Effector memory CD8-positive, alpha-beta T cell (primary cell): Measurements from ENCODE around the gene KIF5B.
"Not testable (repeated sequence)": the region's sequence is repeated elsewhere in the genome, so short reads cannot be mapped to it uniquely, and the experiment has no call there.

Source experiments
- ATAC-seq: fragments of 150-1000 bp; cut with Tn5 transposase; replicated peaks from 2 replicates; pipeline ENCODE4 v1.10.0; 2021; ENCODE audit warnings: mild to moderate bottlenecking, moderate library complexity
- DNase-seq, 3 experiments: peaks; one replicate each; pipeline ENCODE4 v3.0.0; 2021
- H3K27ac Mint-ChIP-seq, 2 donors: one replicate each; pipeline ENCODE4 v1.8.0; 2022; ENCODE audit warnings: mild to moderate bottlenecking in 2 of 2, mixed read lengths in 2 of 2, moderate library complexity in 2 of 2
- H3K27me3 Mint-ChIP-seq, 2 donors: one replicate each; pipeline ENCODE4 v1.8.0; 2022; ENCODE audit warnings: mixed read lengths in 2 of 2
- H3K36me3 Mint-ChIP-seq: one replicate; pipeline ENCODE4 v1.8.0; 2022; ENCODE audit warnings: mild to moderate bottlenecking, moderate library complexity, mixed read lengths; ENCODE audit not compliant: insufficient read depth
- H3K4me1 Mint-ChIP-seq, 2 donors: one replicate each; pipeline ENCODE4 v1.8.0; 2022; ENCODE audit warnings: low read depth in 2 of 2, mixed read lengths in 2 of 2
- H3K4me3 Mint-ChIP-seq, 2 donors: one replicate each; pipeline ENCODE4 v1.8.0; 2022; ENCODE audit warnings: mild to moderate bottlenecking in 2 of 2, mixed read lengths in 2 of 2, moderate library complexity in 2 of 2
- H3K9me3 Mint-ChIP-seq, 2 donors: one replicate each; pipeline ENCODE4 v1.8.0; 2022; ENCODE audit warnings: mixed read lengths in 2 of 2

Gene KIF5B

GRCh38 chr10:31982111-31982510 is 74.1 kb downstream of the KIF5B start:
- ATAC-seq: no peak
- DNase-seq: no peak
- peaks cover 0 to 14% of the 10 kb centered on the region in 2 donors for H3K27me3 Mint-ChIP-seq
- no peaks in the 10 kb centered on the region for H3K9me3 Mint-ChIP-seq
- H3K27ac Mint-ChIP-seq: no peak overlapping the region
- H3K4me1 Mint-ChIP-seq: peaks cover 9 to 10% of the 10 kb centered on the region in 2 donors
- no peak overlapping the region for H3K4me3 Mint-ChIP-seq
- no peaks in the 10 kb centered on the region for H3K36me3 Mint-ChIP-seq

- DNase-seq (no peak), ATAC-seq (no peak)
- H3K4me1 Mint-ChIP-seq: peaks cover 13 to 14% of the 10 kb centered on the region in 2 donors
- no peaks in the 10 kb centered on the region for H3K9me3 Mint-ChIP-seq
- no peak overlapping the region for H3K27ac Mint-ChIP-seq
- H3K36me3 Mint-ChIP-seq: no peaks in the 10 kb centered on the region
- no peak overlapping the region for H3K4me3 Mint-ChIP-seq
- H3K27me3 Mint-ChIP-seq: peaks cover 0 to 14% of the 10 kb centered on the region in 2 donors
These were observed 75.8 kb downstream of the KIF5B start for GRCh38 chr10:31980471-31980870.

- ATAC-seq, H3K4me3 Mint-ChIP-seq: not testable (repeated sequence)
- H3K4me1 Mint-ChIP-seq: peaks cover 13 to 14% of the 10 kb centered on the region in 2 donors
These were observed 77.2 kb downstream of the KIF5B start for GRCh38 chr10:31979071-31979470.

GRCh38 chr10:31978156-31978483 is 78.1 kb downstream of the KIF5B start:
- H3K36me3 Mint-ChIP-seq: peaks cover 2% of the 10 kb centered on the region
- H3K27me3 Mint-ChIP-seq: peaks cover 0 to 14% of the 10 kb centered on the region in 2 donors
- peaks cover 13 to 14% of the 10 kb centered on the region in 2 donors for H3K4me1 Mint-ChIP-seq
- no peak overlapping the region for H3K27ac Mint-ChIP-seq
- DNase-seq: no peak
- peak overlapping the region in 1 of 2 donors; percentile 10 for H3K4me3 Mint-ChIP-seq
- no peak for ATAC-seq
- no peaks in the 10 kb centered on the region for H3K9me3 Mint-ChIP-seq

More at GRCh38 chr10:31979071-31979470, 77.2 kb downstream of the KIF5B start:
- not testable (repeated sequence) for DNase-seq, H3K27ac Mint-ChIP-seq, H3K36me3 Mint-ChIP-seq, H3K9me3 Mint-ChIP-seq
- H3K27me3 Mint-ChIP-seq: peaks cover 0 to 14% of the 10 kb centered on the region in 2 donors

GRCh38 chr10:31977440-31978155 is 78.6 kb downstream of the KIF5B start:
- DNase-seq (no peak), ATAC-seq (peak; percentile 90)
- peaks cover 2% of the 10 kb centered on the region for H3K36me3 Mint-ChIP-seq
- H3K4me3 Mint-ChIP-seq: peak overlapping the region in 1 of 2 donors; percentile 10
- H3K27ac Mint-ChIP-seq: no peak overlapping the region
- H3K4me1 Mint-ChIP-seq: peaks cover 13 to 14% of the 10 kb centered on the region in 2 donors
- no peaks in the 10 kb centered on the region for H3K9me3 Mint-ChIP-seq
- peaks cover 0 to 14% of the 10 kb centered on the region in 2 donors for H3K27me3 Mint-ChIP-seq

- no peak overlapping the region for H3K27ac Mint-ChIP-seq
- peaks cover 13 to 14% of the 10 kb centered on the region in 2 donors for H3K4me1 Mint-ChIP-seq
- DNase-seq (no peak), ATAC-seq (no peak)
- H3K27me3 Mint-ChIP-seq: peaks cover 0 to 2% of the 10 kb centered on the region in 2 donors
- H3K4me3 Mint-ChIP-seq: no peak overlapping the region
- no peaks in the 10 kb centered on the region for H3K9me3 Mint-ChIP-seq
- peaks cover 2% of the 10 kb centered on the region for H3K36me3 Mint-ChIP-seq
These were observed 81.0 kb downstream of the KIF5B start for GRCh38 chr10:31975157-31975765.

- Mint-ChIP-seq H3K27me3 (no peaks in the 10 kb centered on the region), H3K4me1 (peaks cover 13 to 14% of the 10 kb centered on the region in 2 donors), H3K36me3 (peaks cover 2% of the 10 kb centered on the region), H3K4me3 (no peak overlapping the region), H3K9me3 (no peaks in the 10 kb centered on the region), H3K27ac (no peak overlapping the region)
- ATAC-seq (no peak), DNase-seq (no peak)
These were observed 81.6 kb downstream of the KIF5B start for GRCh38 chr10:31974434-31975124.

GRCh38 chr10:31972519-31973041 is 83.6 kb downstream of the KIF5B start:
- DNase-seq (no peak), ATAC-seq (no peak)
- H3K36me3 Mint-ChIP-seq: peaks cover 2% of the 10 kb centered on the region
- no peak overlapping the region for H3K4me3 Mint-ChIP-seq
- H3K4me1 Mint-ChIP-seq: peaks cover 8% of the 10 kb centered on the region in 2 donors
- no peak overlapping the region for H3K27ac Mint-ChIP-seq
- H3K27me3 Mint-ChIP-seq: no peaks in the 10 kb centered on the region
- no peaks in the 10 kb centered on the region for H3K9me3 Mint-ChIP-seq

- H3K4me1 Mint-ChIP-seq, H3K4me3 Mint-ChIP-seq, H3K36me3 Mint-ChIP-seq, H3K27me3 Mint-ChIP-seq, DNase-seq, H3K27ac Mint-ChIP-seq, H3K9me3 Mint-ChIP-seq, ATAC-seq: not testable (repeated sequence)
These were observed 86.4 kb downstream of the KIF5B start for GRCh38 chr10:31969847-31970246.

GRCh38 chr10:31963589-31963980 is 92.6 kb downstream of the KIF5B start:
- DNase-seq (no peak), ATAC-seq (no peak)
- Mint-ChIP-seq H3K27me3 (no peaks in the 10 kb centered on the region), H3K4me3 (no peak overlapping the region), H3K9me3 (no peaks in the 10 kb centered on the region), H3K36me3 (no peaks in the 10 kb centered on the region), H3K4me1 (peaks cover 0 to 1% of the 10 kb centered on the region in 2 donors), H3K27ac (peak overlapping the region in 1 of 2 donors; percentile 51)

GRCh38 chr10:31962826-31963588 is 93.2 kb downstream of the KIF5B start:
- no peak overlapping the region for H3K4me3 Mint-ChIP-seq
- no peaks in the 10 kb centered on the region for H3K36me3 Mint-ChIP-seq
- H3K27me3 Mint-ChIP-seq: no peaks in the 10 kb centered on the region
- DNase-seq (no peak), ATAC-seq (no peak)
- no peaks in the 10 kb centered on the region for H3K9me3 Mint-ChIP-seq
- peak overlapping the region in 1 of 2 donors; percentile 51 for H3K27ac Mint-ChIP-seq
- peaks cover 0 to 1% of the 10 kb centered on the region in 2 donors for H3K4me1 Mint-ChIP-seq

- Mint-ChIP-seq H3K36me3 (no peaks in the 10 kb centered on the region), H3K4me1 (peaks cover 0 to 1% of the 10 kb centered on the region in 2 donors), H3K27me3 (no peaks in the 10 kb centered on the region), H3K27ac (no peak overlapping the region), H3K4me3 (no peak overlapping the region), H3K9me3 (no peaks in the 10 kb centered on the region)
- DNase-seq (no peak), ATAC-seq (peak; percentile 22)
These were observed 94.7 kb downstream of the KIF5B start for GRCh38 chr10:31961277-31962074.
